K562 (cell line): ENCODE measurements around the gene OR2T8. TPM values are rescaled to one million over a fixed set of nuclear protein-coding genes. Genes with fewer than 3 reads are reported as not detected.
A peak's percentile ranks its signal among the peaks of the same experiment; 100 is the strongest.

ENCODE experiments used
- ARNT ChIP-seq, 2 experiments: fragments of 450-650 bp; IDR thresholded peaks; 2 replicates each; pipeline ENCODE4 v1.6.1; 2016; ENCODE audit warnings: mild to moderate bottlenecking in 1 of 2
- ATF1 ChIP-seq, 2 experiments: fragments of 450-650 bp in 1 of 2; IDR thresholded peaks; 2 replicates each; pipeline ENCODE4 v1.6.1; 2016; ENCODE audit warnings: missing compliant biosample characterization in 1 of 2, missing genetic modification characterization in 1 of 2
- EHMT2 ChIP-seq: fragments of 450-650 bp; IDR thresholded peaks from 2 replicates; pipeline ENCODE4 v1.6.1; 2018; ENCODE audit warnings: antibody characterized with exemption
- RAD51 ChIP-seq: fragments of 450-650 bp; IDR thresholded peaks from 2 replicates; pipeline ENCODE4 v1.7.1; 2016; ENCODE audit warnings: low read depth, mild to moderate bottlenecking, borderline replicate concordance
- THRB ChIP-seq: fragments of 450-650 bp; formaldehyde crosslinking; conservative IDR thresholded peaks from 2 replicates; pipeline ENCODE4 v1.4.0; 2022; ENCODE audit warnings: mild to moderate bottlenecking, missing genetic modification characterization
- ZKSCAN1 ChIP-seq: fragments of 150-350 bp; IDR thresholded peaks from 2 replicates; pipeline ENCODE4 v1.6.1; 2016; ENCODE audit warnings: low read depth, low read length
- ZNF124 ChIP-seq: sonication (generic); formaldehyde crosslinking; IDR thresholded peaks from 2 replicates; pipeline ENCODE4 v1.8.1; 2022; ENCODE audit warnings: missing genetic modification reagents
- ZNF143 ChIP-seq: sonication (generic); formaldehyde crosslinking; IDR thresholded peaks from 2 replicates; pipeline ENCODE4 v1.9.0; 2022; ENCODE audit warnings: mild to moderate bottlenecking, missing genetic modification reagents
- polyA plus RNA-seq, 8 experiments: library from polyadenylated mRNA; depleted of rRNA in 4 of 8; stranded (reverse) in 5 of 8; unstranded in 3 of 8; fragments of >200 nt; fragmentation: Nextera tagmentation in 2 of 8; fragmentation: Illumina TruSeq in 1 of 8; extraction: Ambion mirVana in 2 of 8; extraction: Trizol in 1 of 8; gene quantifications; 2 replicates each; pipeline versions ENCODE4 v1.2.1 to v1.2.3, GENCODE V29; 2011 to 2014; ENCODE audit warnings: inconsistent platforms in 1 of 8, missing spikeins in 1 of 8
- total RNA-seq, 7 experiments: library from RNA; depleted of rRNA in 6 of 7; stranded (reverse); fragments of >200 nt in 6 of 7; fragmentation: Illumina TruSeq in 2 of 7; extraction: Trizol in 2 of 7; gene quantifications; 2 replicates each; pipeline versions ENCODE4 v1.2.1 to v1.2.3, GENCODE V29; 2011 to 2021; ENCODE audit warnings: low replicate concordance in 1 of 7
- TF ChIP-seq, protein P1 (sequence below), 2 experiments: IDR thresholded peaks in 1 of 2; conservative IDR thresholded peaks in 1 of 2; 2 replicates each; pipeline ENCODE4 v1.6.1; 2016; ENCODE audit warnings: low read depth in 2 of 2, mild to moderate bottlenecking in 1 of 2, missing compliant biosample characterization in 1 of 2, missing genetic modification characterization in 1 of 2, moderate library complexity in 1 of 2
- TF ChIP-seq, protein P2 (sequence below): fragments of 450-650 bp; IDR thresholded peaks from 2 replicates; pipeline ENCODE4 v1.6.1; 2018; ENCODE audit warnings: mild to moderate bottlenecking, low read depth; ENCODE audit not compliant: partially characterized antibody
- TF ChIP-seq, protein P3 (sequence below): sonication (generic); formaldehyde crosslinking; IDR thresholded peaks from 2 replicates; pipeline ENCODE4 v1.8.0; 2022; ENCODE audit warnings: mild to moderate bottlenecking, low read depth, missing genetic modification reagents

The OR2T8 gene
- total and polyA plus RNA-seq, 9 of the 15 experiments (the other 6 are each of a cell fraction or from before 2014, with no cell fraction given), result 0.08 to 0.46 (median 0.31) TPM; not detected in 3

GRCh38 chr1:247904122-247904521 is 15.9 kb upstream of the OR2T8 start (continued):
- TF ChIP-seq, protein P1, sequence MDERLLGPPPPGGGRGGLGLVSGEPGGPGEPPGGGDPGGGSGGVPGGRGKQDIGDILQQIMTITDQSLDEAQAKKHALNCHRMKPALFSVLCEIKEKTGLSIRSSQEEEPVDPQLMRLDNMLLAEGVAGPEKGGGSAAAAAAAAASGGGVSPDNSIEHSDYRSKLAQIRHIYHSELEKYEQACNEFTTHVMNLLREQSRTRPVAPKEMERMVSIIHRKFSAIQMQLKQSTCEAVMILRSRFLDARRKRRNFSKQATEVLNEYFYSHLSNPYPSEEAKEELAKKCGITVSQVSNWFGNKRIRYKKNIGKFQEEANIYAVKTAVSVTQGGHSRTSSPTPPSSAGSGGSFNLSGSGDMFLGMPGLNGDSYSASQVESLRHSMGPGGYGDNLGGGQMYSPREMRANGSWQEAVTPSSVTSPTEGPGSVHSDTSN (CRISPR knock-in tag; IDR thresholded peaks at IDR 0.05; ENCODE audit: low read depth), result no peak
- TF ChIP-seq, protein P1 (tag; conservative IDR thresholded peaks at IDR 0.05; ENCODE audit: low read depth), result no peak
- TF ChIP-seq ZKSCAN1 (no peak), ZNF143 (CRISPR knock-in tag) (no peak), EHMT2 (peak; percentile 37; the same call in 1 of the 2 replicates), ATF1 (CRISPR knock-in tag; IDR thresholded peaks at IDR 0.05) (no peak), ATF1 (tag; IDR thresholded peaks at IDR 0.05) (no peak), THRB (CRISPR knock-in tag) (peak; percentile 76; the same call in 1 of the 2 replicates), ZNF124 (no peak), ARNT (IDR thresholded peaks at IDR 0.05) (0 out of 4 replicates have a peak, but pooled peaks of 1 of the 2 experiments have one; percentile 33), RAD51 (no peak)
- TF ChIP-seq, protein P2, sequence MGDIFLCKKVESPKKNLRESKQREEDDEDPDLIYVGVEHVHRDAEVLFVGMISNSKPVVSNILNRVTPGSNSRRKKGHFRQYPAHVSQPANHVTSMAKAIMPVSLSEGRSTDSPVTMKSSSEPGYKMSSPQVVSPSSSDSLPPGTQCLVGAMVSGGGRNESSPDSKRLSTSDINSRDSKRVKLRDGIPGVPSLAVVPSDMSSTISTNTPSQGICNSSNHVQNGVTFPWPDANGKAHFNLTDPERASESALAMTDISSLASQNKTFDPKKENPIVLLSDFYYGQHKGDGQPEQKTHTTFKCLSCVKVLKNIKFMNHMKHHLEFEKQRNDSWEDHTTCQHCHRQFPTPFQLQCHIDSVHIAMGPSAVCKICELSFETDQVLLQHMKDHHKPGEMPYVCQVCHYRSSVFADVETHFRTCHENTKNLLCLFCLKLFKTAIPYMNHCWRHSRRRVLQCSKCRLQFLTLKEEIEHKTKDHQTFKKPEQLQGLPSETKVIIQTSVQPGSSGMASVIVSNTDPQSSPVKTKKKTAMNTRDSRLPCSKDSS, result no peak
- TF ChIP-seq, protein P3, sequence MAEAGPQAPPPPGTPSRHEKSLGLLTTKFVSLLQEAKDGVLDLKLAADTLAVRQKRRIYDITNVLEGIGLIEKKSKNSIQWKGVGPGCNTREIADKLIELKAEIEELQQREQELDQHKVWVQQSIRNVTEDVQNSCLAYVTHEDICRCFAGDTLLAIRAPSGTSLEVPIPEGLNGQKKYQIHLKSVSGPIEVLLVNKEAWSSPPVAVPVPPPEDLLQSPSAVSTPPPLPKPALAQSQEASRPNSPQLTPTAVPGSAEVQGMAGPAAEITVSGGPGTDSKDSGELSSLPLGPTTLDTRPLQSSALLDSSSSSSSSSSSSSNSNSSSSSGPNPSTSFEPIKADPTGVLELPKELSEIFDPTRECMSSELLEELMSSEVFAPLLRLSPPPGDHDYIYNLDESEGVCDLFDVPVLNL (CRISPR knock-in tag), result no peak
